GM18867 (cell line): ENCODE results near the gene PTPN11.

Experiments
- ATAC-seq: cut with Tn5 transposase; IDR thresholded peaks from one replicate; pipeline ENCODE4 v1.9.1; 2021; ENCODE audit warnings: mild to moderate bottlenecking, moderate library complexity; ENCODE audit not compliant: unreplicated experiment

Gene PTPN11

DNA sequence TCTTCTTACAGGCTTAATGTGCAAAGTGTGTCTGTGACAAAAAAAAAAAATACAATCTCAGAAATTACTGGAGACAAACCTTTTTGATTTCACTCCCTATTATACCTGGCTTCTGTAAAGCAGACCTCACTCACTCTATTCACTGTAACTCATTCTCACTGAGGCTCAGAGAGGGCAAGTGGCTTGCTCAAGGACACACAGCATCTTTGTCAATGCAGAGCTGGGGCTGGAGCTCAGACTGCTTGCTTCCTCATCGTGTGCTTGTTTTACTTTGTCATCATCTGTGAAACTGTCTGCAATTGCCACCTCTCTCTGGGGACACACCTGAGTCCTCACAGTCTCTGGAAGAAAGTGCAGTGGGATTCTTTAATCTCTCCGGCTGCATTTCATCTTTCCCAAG, 120.0 kb downstream of the PTPN11 start:
- ATAC-seq = no peak

GRCh38 chr12:112539221-112539620, 120.5 kb downstream of the PTPN11 start:
- no peak for ATAC-seq

DNA sequence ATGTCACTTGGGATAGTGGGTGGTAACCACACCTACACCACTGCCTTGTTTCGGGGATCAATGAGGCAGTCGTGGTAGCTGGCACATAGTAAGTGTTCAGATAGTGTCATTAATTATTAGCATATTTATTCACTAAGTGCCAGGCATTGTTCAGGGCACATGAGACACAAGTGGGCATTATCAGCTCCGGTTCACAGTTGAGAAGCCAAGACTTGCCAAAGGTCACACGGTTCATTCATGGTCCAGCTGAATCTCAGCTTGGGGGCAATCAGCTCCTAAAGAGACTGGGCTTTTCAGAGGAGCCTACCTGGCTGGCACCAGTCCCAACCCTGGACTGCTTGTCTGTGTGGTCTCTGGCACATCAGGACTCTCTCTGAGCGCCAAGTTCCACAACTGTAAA, 121.3 kb downstream of the PTPN11 start:
- no peak for ATAC-seq

DNA sequence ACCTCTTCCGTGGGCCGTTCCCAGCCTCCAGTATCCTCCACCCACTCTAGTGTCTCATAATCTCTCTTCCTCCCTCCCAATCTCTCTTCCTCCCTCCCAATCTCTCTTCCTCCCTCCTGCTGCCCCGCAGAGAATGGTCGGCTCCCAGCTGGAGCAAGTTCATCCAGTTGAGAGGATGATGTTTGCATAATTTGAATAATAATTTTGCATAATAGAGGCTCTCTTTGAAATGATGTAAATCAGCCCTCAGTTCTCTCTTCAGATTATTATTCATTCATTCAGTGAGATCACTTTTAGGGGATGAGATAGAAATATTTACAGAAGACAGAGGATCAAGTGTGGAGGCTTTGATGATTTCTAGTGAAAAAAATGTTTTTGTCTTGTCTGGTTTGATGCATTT, 125.0 kb downstream of the PTPN11 start:
- ATAC-seq = no peak

GRCh38 chr12:112546339-112546738, 127.6 kb downstream of the PTPN11 start:
- ATAC-seq = no peak

- ATAC-seq = no peak
Measured at GRCh38 chr12:112546996-112547395, 128.2 kb downstream of the PTPN11 start.

DNA sequence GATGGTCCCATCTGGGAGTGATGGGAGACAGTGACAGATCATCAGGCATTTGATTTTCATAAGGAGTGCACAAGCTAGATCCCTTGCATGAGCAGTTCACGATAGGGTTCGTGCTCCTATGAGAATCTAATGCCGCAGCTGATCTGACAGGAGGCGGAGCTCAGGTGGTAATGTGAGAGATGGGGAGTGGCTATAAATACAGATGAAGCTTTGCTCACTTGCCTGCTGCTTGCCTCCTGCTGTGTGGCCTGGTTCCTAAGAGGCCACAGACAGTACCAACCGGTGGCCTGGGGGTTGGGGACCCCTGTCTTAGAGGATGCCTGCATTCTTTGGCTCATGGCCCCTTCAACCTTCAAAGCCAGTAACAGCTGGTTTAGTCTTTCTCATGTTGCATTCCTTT, 130.3 kb downstream of the PTPN11 start:
- no peak for ATAC-seq

DNA sequence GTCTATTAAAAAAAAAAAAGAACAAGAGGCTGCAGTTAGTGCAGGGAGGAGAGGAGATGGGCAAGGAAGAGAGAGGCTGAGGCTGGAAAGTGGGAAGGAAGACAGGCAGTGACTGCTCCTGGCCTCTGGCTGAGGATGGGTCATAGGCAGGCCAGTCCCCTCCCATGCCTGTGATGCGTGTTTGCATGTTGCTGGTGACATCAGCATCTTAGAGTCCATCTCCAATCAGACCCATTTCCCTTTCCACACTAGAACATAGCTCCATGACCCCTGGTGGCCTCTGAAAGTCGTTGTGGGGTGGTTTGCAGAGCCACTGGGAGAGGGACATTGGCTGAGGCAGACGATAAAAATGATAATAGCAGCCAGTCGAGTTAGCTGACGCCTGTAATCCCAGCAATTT, 132.9 kb downstream of the PTPN11 start:
- ATAC-seq = no peak

DNA sequence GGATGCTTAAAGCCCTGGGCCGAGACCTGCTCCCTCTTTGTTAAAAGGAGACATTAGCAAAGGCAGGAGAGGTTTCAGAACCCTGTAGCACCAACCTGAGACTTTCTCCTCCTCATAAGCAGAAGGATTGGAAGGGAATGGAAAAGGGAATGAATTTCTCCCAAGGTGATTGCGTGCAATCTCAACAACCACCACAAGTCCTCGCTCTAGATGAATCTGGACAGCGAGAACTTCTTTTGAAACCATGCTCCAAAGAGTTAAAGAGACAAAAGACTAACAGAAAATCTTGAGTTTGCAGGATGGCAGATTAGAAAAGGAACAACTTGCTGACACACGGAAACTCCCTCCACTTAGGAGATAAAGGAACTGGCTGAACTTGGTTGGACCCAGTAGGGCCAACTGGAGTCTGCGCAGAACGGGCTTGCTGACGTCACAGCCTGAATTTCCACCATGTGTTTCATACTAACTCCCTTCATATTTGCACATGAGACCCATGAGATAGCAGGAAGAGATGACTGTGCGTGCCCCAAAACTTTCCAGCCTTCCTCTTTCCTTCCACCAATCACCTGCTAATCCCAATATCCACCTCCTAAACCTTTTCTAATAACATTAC, 137.0 kb downstream of the PTPN11 start:
- no peak for ATAC-seq

DNA sequence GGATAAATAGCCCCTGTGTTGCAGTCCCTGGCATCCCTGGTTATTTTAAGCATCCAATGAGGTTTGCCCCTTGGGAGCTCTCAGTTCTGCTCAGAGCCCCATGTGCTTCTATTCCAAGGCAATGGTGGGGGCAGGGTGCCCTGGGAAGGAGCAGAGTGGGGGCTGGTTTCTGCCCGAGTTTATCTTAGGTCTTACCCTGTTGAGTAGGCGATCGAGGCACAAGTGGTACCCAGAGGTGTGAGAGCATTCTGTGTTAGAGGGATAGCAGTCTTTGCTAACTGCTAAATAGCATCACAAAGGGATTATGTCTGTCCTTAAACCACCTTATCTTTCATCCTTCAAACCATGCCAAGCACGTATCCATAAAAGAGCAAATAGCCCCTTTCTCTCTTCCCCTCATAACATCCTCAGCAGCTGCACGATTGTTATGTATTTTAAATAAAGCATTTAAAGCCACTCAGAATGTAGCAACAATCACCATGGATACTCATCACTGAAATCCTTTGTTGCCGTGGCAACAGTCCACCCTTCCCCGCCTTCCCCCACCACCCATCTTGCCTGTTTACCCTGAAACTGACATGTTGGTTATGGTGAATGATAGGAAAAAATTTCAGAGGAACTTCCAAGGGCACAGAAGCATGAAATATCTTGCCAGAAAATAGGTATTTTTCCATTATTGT, 139.3 kb downstream of the PTPN11 start:
- ATAC-seq = no peak
